Cardiac muscle cell (in vitro differentiated cells and primary cell): ENCODE data around the gene CDC40. TPM values are rescaled to one million over a fixed set of nuclear protein-coding genes. Genes with fewer than 3 reads are reported as not detected.

Experiments used
- DNase-seq, 2 donors: peaks; one replicate each; pipeline versions ENCODE4 v3.0.0 to v3.0.0-alpha.2; 2010 to 2017; ENCODE audit warnings: low read depth in 1 of 2, low spot score in 1 of 2
- H3K27ac ChIP-seq: fragments of 200-600 bp; sonication (generic); 2 replicates; pipeline ENCODE4 v1.5.1; 2016
- H3K27me3 ChIP-seq: fragments of 200-600 bp; sonication (generic); 2 replicates; pipeline ENCODE4 v1.6.0; 2016; ENCODE audit warnings: control low read depth
- H3K36me3 ChIP-seq: fragments of 200-600 bp; sonication (generic); 2 replicates; pipeline ENCODE4 v1.5.1; 2016; ENCODE audit warnings: control low read depth
- H3K4me1 ChIP-seq: fragments of 200-600 bp; sonication (generic); 2 replicates; pipeline ENCODE4 v1.8.1; 2017; ENCODE audit warnings: low read depth, mild to moderate bottlenecking, mixed run types
- H3K4me3 ChIP-seq: fragments of 200-600 bp; sonication (generic); 2 replicates; pipeline ENCODE4 v1.5.1; 2016; ENCODE audit warnings: mild to moderate bottlenecking
- H3K9me3 ChIP-seq: fragments of 200-600 bp; sonication (generic); 2 replicates; pipeline ENCODE4 v1.5.1; 2017; ENCODE audit warnings: low read depth, mild to moderate bottlenecking, control low read depth
- CTCF ChIP-seq: IDR thresholded peaks from 2 replicates; pipeline ENCODE4 v1.5.1; 2012; ENCODE audit warnings: low read depth, mild to moderate bottlenecking, low read length
- polyA plus RNA-seq: library from polyadenylated mRNA; unstranded; fragments of >200 nt; fragmentation: Nextera tagmentation; extraction: Ambion mirVana; gene quantifications from 2 replicates; pipeline ENCODE4 v1.2.1, GENCODE V29; 2016
- total RNA-seq: library from RNA; depleted of rRNA; stranded (reverse); fragments of >200 nt; gene quantifications from 2 replicates; pipeline ENCODE4 v1.2.3, GENCODE V29; 2016

The CDC40 gene
- 10.7 and 13.6 TPM in 2 replicates for total RNA-seq
- polyA plus RNA-seq, result 13.5 and 31.3 TPM in 2 replicates

- DNase-seq, result peak in 1 of 2 donors; percentile 70
- Histone ChIP-seq H3K27me3 (no peaks in the 10 kb centered on the region), H3K36me3 (no peaks in the 10 kb centered on the region), H3K4me3 (peak within 1 kb of the TSS; percentile 91), H3K9me3 (no peaks in the 10 kb centered on the region), H3K4me1 (peaks cover 19% of the 10 kb centered on the region), H3K27ac (peak within 1 kb of the TSS; percentile 98)
- no peak for TF ChIP-seq CTCF
Observed at GRCh38 chr6:110180228-110181008, at the start of gene CDC40. Gene CDC40 (plus strand): TSS chr6:110180427. CDS start chr6:110180445, 18 bp downstream.

DNA sequence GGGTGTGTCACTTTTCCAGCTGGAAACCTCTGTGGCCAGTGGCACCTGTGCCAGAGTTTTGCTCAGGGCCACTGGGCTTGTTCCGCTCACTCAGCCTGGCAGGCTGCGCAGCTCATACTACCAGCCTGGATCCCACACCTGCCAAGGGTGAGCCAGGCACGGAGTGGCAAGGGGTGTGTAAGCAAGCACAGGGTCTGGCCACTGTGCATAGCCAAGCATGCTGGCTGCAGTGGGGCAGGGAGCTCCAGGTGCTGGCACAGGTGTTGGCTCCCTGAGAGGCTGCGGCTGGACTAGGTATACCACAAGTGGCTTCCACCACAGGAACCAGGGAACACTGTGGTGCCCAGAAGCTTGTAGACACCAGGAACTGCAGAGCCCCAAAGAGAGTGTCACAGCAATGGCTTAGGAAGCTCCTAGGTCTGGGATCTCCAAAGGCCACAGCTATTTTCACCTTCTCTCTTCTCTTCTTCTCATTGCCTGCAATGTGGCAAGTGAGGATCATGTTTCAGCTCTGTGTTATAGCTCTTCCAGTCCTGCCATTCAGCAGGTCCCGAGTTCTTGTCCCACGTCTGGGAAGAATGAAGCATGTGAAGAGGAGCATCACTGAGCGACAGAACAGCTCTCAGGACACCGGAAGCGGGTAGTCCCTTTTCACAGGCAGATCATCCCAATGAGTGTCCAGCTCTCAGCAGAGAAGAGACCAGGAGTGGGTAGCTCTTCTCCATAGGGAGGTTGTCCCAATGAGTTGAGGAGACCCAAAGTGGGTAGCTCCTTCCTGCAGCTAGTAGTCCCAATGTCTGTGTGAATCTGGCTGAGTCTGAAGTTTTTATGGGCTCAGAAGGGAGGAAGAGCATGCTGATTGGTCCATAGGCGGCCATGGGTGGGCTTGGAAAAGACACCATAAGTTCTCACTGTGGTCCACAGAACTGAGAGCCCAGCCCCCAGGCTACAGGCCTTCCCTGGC, 42.0 kb upstream of the CDC40 start:
- DNase-seq, result no peak
- Histone ChIP-seq H3K27ac (no peak overlapping the region), H3K4me1 (no peaks in the 10 kb centered on the region), H3K9me3 (no peaks in the 10 kb centered on the region), H3K36me3 (no peaks in the 10 kb centered on the region), H3K4me3 (no peak overlapping the region), H3K27me3 (no peaks in the 10 kb centered on the region)
- TF ChIP-seq CTCF, result no peak

- Histone ChIP-seq H3K4me1 (no peaks in the 10 kb centered on the region), H3K4me3 (no peak overlapping the region), H3K36me3 (no peaks in the 10 kb centered on the region), H3K27me3 (no peaks in the 10 kb centered on the region), H3K9me3 (no peaks in the 10 kb centered on the region), H3K27ac (no peak overlapping the region)
- DNase-seq, result no peak
- TF ChIP-seq CTCF, result no peak
Observed at GRCh38 chr6:110139052-110139451, 41.2 kb upstream of the CDC40 start.

GRCh38 chr6:110140650-110141049, 39.6 kb upstream of the CDC40 start:
- TF ChIP-seq CTCF, result no peak
- peak in 1 of 2 donors; percentile 66 for DNase-seq
- no peak overlapping the region for H3K4me3 ChIP-seq
- H3K9me3 ChIP-seq, result no peaks in the 10 kb centered on the region
- H3K27ac ChIP-seq, result no peak overlapping the region
- H3K4me1 ChIP-seq, result no peaks in the 10 kb centered on the region
- H3K27me3 ChIP-seq, result no peaks in the 10 kb centered on the region
- H3K36me3 ChIP-seq, result no peaks in the 10 kb centered on the region

GRCh38 chr6:110147870-110148269, 32.4 kb upstream of the CDC40 start:
- no peak for TF ChIP-seq CTCF
- H3K4me3 ChIP-seq, result no peak overlapping the region
- no peaks in the 10 kb centered on the region for H3K9me3 ChIP-seq
- H3K36me3 ChIP-seq, result no peaks in the 10 kb centered on the region
- H3K27ac ChIP-seq, result no peak overlapping the region
- H3K27me3 ChIP-seq, result no peaks in the 10 kb centered on the region
- DNase-seq, result no peak
- H3K4me1 ChIP-seq, result no peaks in the 10 kb centered on the region
